CD8-positive, alpha-beta memory T cell (primary cell): ENCODE results near the gene VTI1A. TPM values are rescaled to one million over a fixed set of nuclear protein-coding genes. Genes with fewer than 3 reads are reported as not detected.
A peak's percentile ranks its signal among the peaks of the same experiment; 100 is the strongest.

ENCODE experiments used
- CTCF ChIA-PET: fragments of 350-600 bp; sonication (Branson Sonifier 250); formaldehyde crosslinking; loops from one replicate; lab custom pipeline; 2021; ENCODE audit warnings: antibody characterized with exemption; lab: Charles Lee
- POLR2A ChIA-PET: fragments of 350-600 bp; sonication (Branson Sonifier 250); formaldehyde crosslinking; loops from one replicate; lab custom pipeline; 2021; ENCODE audit warnings: antibody characterized with exemption; lab: Charles Lee
- DNase-seq, 5 donors: peaks; one replicate each; pipeline versions ENCODE4 v3.0.0 to v3.0.0-alpha.2; 2020 to 2022; ENCODE audit warnings: mixed read lengths in 1 of 5
- H3K27ac ChIP-seq: one replicate; pipeline ENCODE4 v1.7.0; 2013; ENCODE audit warnings: low read depth, mild to moderate bottlenecking, low read length, moderate library complexity
- H3K27me3 ChIP-seq: 2 replicates; pipeline ENCODE4 v1.7.0; 2013; ENCODE audit warnings: low read length, mild to moderate bottlenecking; ENCODE audit not compliant: insufficient read depth, poor library complexity, severe bottlenecking
- H3K36me3 ChIP-seq: 2 replicates; pipeline ENCODE4 v1.7.0; 2013; ENCODE audit warnings: mild to moderate bottlenecking, low read length, moderate library complexity; ENCODE audit not compliant: insufficient read depth
- H3K4me1 ChIP-seq: 2 replicates; pipeline ENCODE4 v1.7.0; 2013; ENCODE audit warnings: mild to moderate bottlenecking, low read length, moderate library complexity; ENCODE audit not compliant: insufficient read depth
- H3K4me3 ChIP-seq: 2 replicates; pipeline ENCODE4 v1.7.0; 2013; ENCODE audit warnings: mild to moderate bottlenecking, low read length
- H3K9me3 ChIP-seq: 2 replicates; pipeline ENCODE4 v1.7.0; 2013; ENCODE audit warnings: mild to moderate bottlenecking, low read length
- H3K27ac Mint-ChIP-seq, 8 donors: one replicate each; pipeline ENCODE4 v1.8.0; 2020 to 2021; ENCODE audit warnings: mixed read lengths in 8 of 8, mild to moderate bottlenecking in 6 of 8, inconsistent platforms in 3 of 8, moderate library complexity in 3 of 8
- H3K27me3 Mint-ChIP-seq, 2 donors: one replicate each; pipeline ENCODE4 v1.8.0; 2020 to 2021; ENCODE audit warnings: mixed read lengths in 2 of 2, mild to moderate bottlenecking in 1 of 2, moderate library complexity in 1 of 2
- H3K36me3 Mint-ChIP-seq, 3 donors: one replicate each; pipeline ENCODE4 v1.8.0; 2020 to 2021; ENCODE audit warnings: mixed read lengths in 3 of 3, inconsistent platforms in 1 of 3, mild to moderate bottlenecking in 1 of 3
- H3K4me1 Mint-ChIP-seq, 3 donors: one replicate each; pipeline ENCODE4 v1.8.0; 2020 to 2021; ENCODE audit warnings: mixed read lengths in 3 of 3, inconsistent platforms in 1 of 3, mild to moderate bottlenecking in 1 of 3
- H3K4me3 Mint-ChIP-seq, 7 donors: one replicate each; pipeline ENCODE4 v1.8.0; 2020 to 2021; ENCODE audit warnings: mixed read lengths in 7 of 7, mild to moderate bottlenecking in 6 of 7, moderate library complexity in 4 of 7, inconsistent platforms in 2 of 7
- H3K9me3 Mint-ChIP-seq, 5 donors: one replicate each; pipeline ENCODE4 v1.8.0; 2020 to 2022; ENCODE audit warnings: mixed read lengths in 5 of 5, mild to moderate bottlenecking in 3 of 5, moderate library complexity in 2 of 5, inconsistent platforms in 1 of 5
- polyA plus RNA-seq: library from polyadenylated mRNA; unstranded; fragments of 300-500 nt; fragmentation: Illumina TruSeq; gene quantifications from one replicate; pipeline ENCODE4 v1.2.3, GENCODE V29; 2021
- total RNA-seq, 2 experiments: library from RNA; stranded (reverse); gene quantifications; one replicate each; pipeline ENCODE4 v1.2.3, GENCODE V29; 2021

VTI1A gene
- total and polyA plus RNA-seq, 3 experiments from 2014 or later = 28.1 to 40.1 (median 38.2) TPM

DNA sequence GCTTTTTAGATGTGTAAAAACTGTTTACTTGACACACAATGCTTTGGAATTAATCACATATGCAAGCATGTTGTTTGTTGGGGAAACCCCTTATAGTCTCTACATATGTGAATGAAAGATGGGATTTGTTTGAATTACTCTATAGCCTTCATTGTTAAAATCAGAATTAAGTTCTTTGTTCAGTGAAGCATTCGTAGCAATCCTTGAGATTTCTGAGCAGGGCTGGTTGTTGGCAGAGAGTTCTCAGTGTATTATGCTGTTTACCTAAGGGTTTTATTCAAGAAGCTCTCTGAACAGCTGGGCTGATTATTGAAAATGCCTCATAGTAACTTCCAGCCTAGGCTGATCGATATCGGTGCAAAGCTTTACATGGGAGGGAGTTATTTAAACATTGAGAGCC, 190.9 kb downstream of the VTI1A start:
- Mint-ChIP-seq H3K4me3 (no peak overlapping the region), H3K4me1 (peaks cover 0 to 3% (median 0%) of the 10 kb centered on the region in 3 donors), H3K27ac (no peak overlapping the region), H3K9me3 (no peaks in the 10 kb centered on the region), H3K36me3 (peaks cover 0 to 3% (median 0%) of the 10 kb centered on the region in 3 donors), H3K27me3 (peaks cover 0 to 2% of the 10 kb centered on the region in 2 donors)
- ChIA-PET CTCF (no interaction called here), POLR2A (interaction anchor here (0.7 kb wide), 1 partner anchor 546 kb away, joined by 3 read pairs; no protein-coding TSS in a partner anchor)
- H3K9me3 ChIP-seq = no peaks in the 10 kb centered on the region
- no peaks in the 10 kb centered on the region for H3K4me1 ChIP-seq
- DNase-seq = no peak
- H3K4me3 ChIP-seq = no peak overlapping the region
- H3K27ac ChIP-seq = no peak overlapping the region
- H3K27me3 ChIP-seq = no peaks in the 10 kb centered on the region
- no peaks in the 10 kb centered on the region for H3K36me3 ChIP-seq

DNA sequence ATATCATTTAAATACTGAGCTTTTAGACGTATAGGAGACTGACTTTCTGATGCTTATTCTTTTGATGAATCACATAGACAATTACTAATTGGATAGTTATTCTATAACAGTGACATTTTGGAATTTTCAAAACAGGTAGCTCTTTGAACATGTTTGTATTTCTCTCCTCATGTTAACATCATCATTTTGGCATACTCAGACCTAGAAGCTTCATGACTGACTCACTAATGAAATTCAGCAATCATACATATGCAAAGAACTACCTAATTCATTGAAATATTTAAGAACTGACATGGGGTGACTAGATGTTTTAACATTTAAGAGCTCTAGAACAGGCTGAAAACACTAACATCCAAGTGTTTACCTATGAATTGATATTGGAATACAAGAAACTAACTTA, 192.3 kb downstream of the VTI1A start:
- H3K27ac Mint-ChIP-seq = no peak overlapping the region
- H3K4me3 Mint-ChIP-seq = no peak overlapping the region
- Histone ChIP-seq H3K36me3 (no peaks in the 10 kb centered on the region), H3K4me1 (no peaks in the 10 kb centered on the region), H3K27me3 (no peaks in the 10 kb centered on the region), H3K27ac (no peak overlapping the region), H3K4me3 (no peak overlapping the region), H3K9me3 (no peaks in the 10 kb centered on the region)
- H3K36me3 Mint-ChIP-seq = peaks cover 0 to 3% (median 0%) of the 10 kb centered on the region in 3 donors
- H3K9me3 Mint-ChIP-seq = no peaks in the 10 kb centered on the region
- CTCF ChIA-PET = interaction anchor here (1.6 kb wide), 1 partner anchor 15 kb away, joined by 3 read pairs; no protein-coding TSS in a partner anchor
- DNase-seq = no peak
- peaks cover 0 to 3% (median 0%) of the 10 kb centered on the region in 3 donors for H3K4me1 Mint-ChIP-seq
- POLR2A ChIA-PET = no interaction called here
- peaks cover 0 to 2% of the 10 kb centered on the region in 2 donors for H3K27me3 Mint-ChIP-seq

DNA sequence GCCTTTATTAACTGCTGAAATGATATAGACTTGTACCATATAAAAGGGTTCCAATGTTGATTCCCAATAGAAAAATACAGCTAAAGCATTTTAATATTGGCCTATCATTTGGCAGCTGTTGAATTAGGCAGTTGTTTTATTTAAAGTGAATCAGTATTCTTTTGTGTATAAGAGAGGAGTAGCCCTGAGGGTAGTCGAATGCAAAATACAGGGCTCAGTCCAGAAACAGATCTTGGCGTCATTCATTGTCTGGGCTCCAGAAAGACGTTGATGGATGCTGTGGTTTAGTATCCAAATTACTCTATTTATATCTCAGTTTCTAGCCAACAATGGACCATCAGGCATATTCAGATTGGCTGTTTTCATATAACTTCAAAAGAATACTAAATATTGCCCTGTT, 193.6 kb downstream of the VTI1A start:
- Mint-ChIP-seq H3K4me3 (no peak overlapping the region), H3K4me1 (peaks cover 0 to 3% (median 0%) of the 10 kb centered on the region in 3 donors), H3K27me3 (peaks cover 0 to 2% of the 10 kb centered on the region in 2 donors), H3K9me3 (no peaks in the 10 kb centered on the region), H3K36me3 (peaks cover 0 to 3% (median 0%) of the 10 kb centered on the region in 3 donors), H3K27ac (no peak overlapping the region)
- no peak overlapping the region for H3K27ac ChIP-seq
- CTCF ChIA-PET = interaction anchor here (1.6 kb wide), 1 partner anchor 13 kb away, joined by 3 read pairs; no protein-coding TSS in a partner anchor
- H3K27me3 ChIP-seq = no peaks in the 10 kb centered on the region
- no peaks in the 10 kb centered on the region for H3K4me1 ChIP-seq
- H3K4me3 ChIP-seq = no peak overlapping the region
- POLR2A ChIA-PET = no interaction called here
- DNase-seq = no peak
- no peaks in the 10 kb centered on the region for H3K36me3 ChIP-seq
- H3K9me3 ChIP-seq = no peaks in the 10 kb centered on the region

DNA sequence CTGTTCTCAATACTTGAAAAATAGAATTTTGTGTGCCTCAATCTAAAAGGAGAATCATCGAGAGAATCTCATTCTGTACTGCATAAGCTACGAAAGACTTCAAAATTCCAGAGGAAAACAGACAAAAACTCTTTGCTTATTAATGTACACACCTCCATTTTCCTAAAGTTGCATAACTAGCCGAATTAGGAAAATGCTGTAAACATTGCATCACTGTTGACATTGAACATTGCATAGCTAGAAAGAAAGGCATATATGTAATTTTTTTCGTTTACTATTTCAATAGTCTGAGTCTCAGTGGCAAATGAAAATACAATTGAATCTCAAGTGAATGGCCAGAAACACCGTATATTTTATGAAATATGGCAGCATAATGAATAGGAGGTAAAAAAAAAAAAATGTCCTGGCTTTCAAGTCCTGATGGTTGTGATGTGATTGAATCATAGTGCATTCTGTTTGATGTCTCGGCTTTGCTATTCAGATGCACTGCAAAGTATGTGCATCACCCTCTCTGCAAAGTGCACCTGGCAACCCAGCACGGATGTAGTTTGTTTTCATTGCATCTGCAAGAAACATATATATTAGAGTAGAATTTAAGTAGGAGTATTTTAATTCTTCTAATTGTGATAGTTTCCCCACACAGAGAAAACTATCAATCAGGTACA, 196.7 kb downstream of the VTI1A start:
- peaks cover 0 to 3% (median 0%) of the 10 kb centered on the region in 3 donors for H3K4me1 Mint-ChIP-seq

DNA sequence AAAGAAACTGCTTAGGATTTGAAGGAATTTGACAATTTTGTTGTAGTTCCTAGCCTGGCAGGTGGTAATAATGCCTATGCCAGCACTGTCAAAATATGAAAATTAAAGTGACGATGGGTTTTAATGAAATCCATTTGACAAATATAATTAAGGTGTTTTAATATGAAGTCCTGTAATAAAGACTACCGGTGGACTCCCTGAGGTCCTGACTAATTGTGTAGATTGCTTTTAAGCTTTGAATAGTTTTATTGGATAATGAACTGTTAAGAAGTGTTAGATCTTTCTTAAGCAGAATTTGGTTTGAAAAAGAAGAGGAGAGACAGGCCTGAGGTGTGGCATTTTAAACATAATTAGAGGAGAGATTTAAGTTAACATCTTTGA, 197.2 kb downstream of the VTI1A start:
- Histone ChIP-seq H3K27me3 (no peaks in the 10 kb centered on the region), H3K4me1 (no peaks in the 10 kb centered on the region), H3K27ac (no peak overlapping the region), H3K4me3 (no peak overlapping the region), H3K9me3 (no peaks in the 10 kb centered on the region), H3K36me3 (no peaks in the 10 kb centered on the region)
- H3K9me3 Mint-ChIP-seq = no peaks in the 10 kb centered on the region
- ChIA-PET POLR2A (no interaction called here), CTCF (no interaction called here)
- no peak overlapping the region for H3K4me3 Mint-ChIP-seq
- H3K27ac Mint-ChIP-seq = no peak overlapping the region
- no peak for DNase-seq
- peaks cover 0 to 3% (median 0%) of the 10 kb centered on the region in 3 donors for H3K4me1 Mint-ChIP-seq
- H3K36me3 Mint-ChIP-seq = peaks cover 0 to 3% (median 1%) of the 10 kb centered on the region in 3 donors
- H3K27me3 Mint-ChIP-seq = peaks cover 0 to 2% of the 10 kb centered on the region in 2 donors

More for the DNA sequence above, 196.7 kb downstream of the VTI1A start:
- H3K27ac ChIP-seq = no peak overlapping the region
- H3K27me3 ChIP-seq = no peaks in the 10 kb centered on the region
- Mint-ChIP-seq H3K27ac (peak overlapping the region in 1 of 8 donors; percentile 15), H3K9me3 (no peaks in the 10 kb centered on the region), H3K36me3 (peaks cover 0 to 3% (median 0%) of the 10 kb centered on the region in 3 donors), H3K27me3 (peaks cover 0 to 2% of the 10 kb centered on the region in 2 donors), H3K4me3 (no peak overlapping the region)
- no peaks in the 10 kb centered on the region for H3K4me1 ChIP-seq
- H3K36me3 ChIP-seq = no peaks in the 10 kb centered on the region
- ChIA-PET POLR2A (no interaction called here), CTCF (no interaction called here)
- no peak for DNase-seq
- no peaks in the 10 kb centered on the region for H3K9me3 ChIP-seq
- no peak overlapping the region for H3K4me3 ChIP-seq

DNA sequence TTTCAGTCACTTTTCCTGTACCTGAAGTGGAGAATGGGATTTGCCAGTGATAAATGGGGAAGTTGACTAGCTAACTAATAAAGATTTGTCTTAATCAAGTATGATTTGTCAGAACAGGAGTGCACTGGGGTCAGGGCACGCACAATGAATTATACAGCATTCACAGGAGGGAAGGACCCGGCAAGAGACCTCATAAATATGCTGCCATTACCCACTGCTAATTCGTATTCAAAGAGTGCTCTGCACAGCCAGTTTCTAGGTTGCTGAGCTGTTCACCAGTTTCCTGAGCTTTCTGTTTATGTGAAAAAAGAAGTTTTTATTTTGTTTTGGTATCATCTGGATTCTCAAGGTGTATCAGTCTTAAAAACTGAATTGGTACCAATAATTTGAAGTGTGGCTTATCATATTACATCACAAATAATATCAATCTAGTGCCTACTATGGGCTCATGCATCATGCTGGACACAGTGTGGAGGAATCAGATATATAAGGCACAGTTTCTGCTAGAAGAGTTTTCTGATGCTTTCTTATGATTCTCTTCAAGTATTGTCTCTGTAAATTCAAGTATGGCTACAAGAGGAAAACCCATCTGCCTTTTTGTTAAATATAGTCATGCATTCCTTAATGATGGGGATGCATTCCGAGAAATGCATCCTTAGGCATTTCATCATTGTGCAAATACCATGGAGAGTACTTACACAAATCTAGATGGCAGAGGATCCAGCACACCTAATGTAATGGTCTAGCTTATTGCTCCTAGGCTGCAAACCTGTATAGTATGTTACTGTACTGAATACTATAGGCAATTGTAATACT, 202.2 kb downstream of the VTI1A start:
- H3K27ac Mint-ChIP-seq = no peak overlapping the region
- Histone ChIP-seq H3K4me1 (no peaks in the 10 kb centered on the region), H3K36me3 (no peaks in the 10 kb centered on the region), H3K4me3 (no peak overlapping the region), H3K9me3 (no peaks in the 10 kb centered on the region), H3K27ac (no peak overlapping the region), H3K27me3 (no peaks in the 10 kb centered on the region)
- H3K9me3 Mint-ChIP-seq = no peaks in the 10 kb centered on the region
- no peak overlapping the region for H3K4me3 Mint-ChIP-seq
- CTCF ChIA-PET = no interaction called here
- H3K4me1 Mint-ChIP-seq = no peaks in the 10 kb centered on the region
- H3K27me3 Mint-ChIP-seq = no peaks in the 10 kb centered on the region
- no peak for DNase-seq
- H3K36me3 Mint-ChIP-seq = peaks cover 4 to 10% (median 5%) of the 10 kb centered on the region in 3 donors
- POLR2A ChIA-PET = no interaction called here

DNA sequence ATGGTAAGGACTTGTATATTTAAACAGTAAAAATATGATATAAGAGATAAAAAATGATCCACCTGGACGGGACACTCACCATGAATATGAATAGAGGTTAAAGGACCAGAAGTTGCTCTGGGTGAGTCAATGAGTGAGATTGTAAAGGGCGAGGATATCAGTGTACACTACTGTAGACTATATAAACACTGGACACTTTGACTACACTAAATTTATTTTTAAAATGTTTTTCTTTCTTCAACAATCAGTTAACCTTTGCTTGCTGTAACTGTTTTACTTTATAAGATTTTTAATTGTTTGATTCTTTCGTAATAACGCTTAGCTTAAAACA, 202.8 kb downstream of the VTI1A start:
- CTCF ChIA-PET = no interaction called here
- no peak overlapping the region for H3K4me3 ChIP-seq
- H3K36me3 Mint-ChIP-seq = peaks cover 4 to 12% (median 5%) of the 10 kb centered on the region in 3 donors
- no peak overlapping the region for H3K27ac Mint-ChIP-seq
- H3K4me1 ChIP-seq = no peaks in the 10 kb centered on the region
- no peaks in the 10 kb centered on the region for H3K36me3 ChIP-seq
- POLR2A ChIA-PET = no interaction called here
- H3K27ac ChIP-seq = no peak overlapping the region
- H3K9me3 Mint-ChIP-seq = no peaks in the 10 kb centered on the region
- no peaks in the 10 kb centered on the region for H3K4me1 Mint-ChIP-seq
- H3K9me3 ChIP-seq = no peaks in the 10 kb centered on the region
- H3K4me3 Mint-ChIP-seq = no peak overlapping the region
- no peaks in the 10 kb centered on the region for H3K27me3 ChIP-seq
- no peak for DNase-seq
- H3K27me3 Mint-ChIP-seq = no peaks in the 10 kb centered on the region

DNA sequence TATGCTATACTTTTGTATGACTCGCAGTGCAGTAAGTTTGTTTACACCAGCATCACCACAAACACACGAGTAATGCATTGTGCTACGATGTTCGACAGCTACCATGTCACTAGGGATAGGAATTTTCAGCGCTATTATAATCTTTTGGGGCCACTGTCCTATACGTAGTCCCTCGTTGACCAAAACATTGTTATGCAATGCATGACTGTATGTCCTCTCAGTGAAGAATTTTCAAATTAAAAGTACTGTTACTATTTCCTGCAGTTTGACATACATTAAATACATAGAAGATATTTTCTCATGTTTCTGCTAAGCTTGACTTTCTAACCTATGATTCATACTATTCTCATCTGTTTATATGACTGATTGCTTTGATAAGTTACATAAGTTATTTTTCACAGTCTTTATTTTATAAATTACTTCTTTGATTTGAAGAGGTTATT, 203.6 kb downstream of the VTI1A start:
- no peak overlapping the region for H3K27ac ChIP-seq
- Mint-ChIP-seq H3K4me3 (no peak overlapping the region), H3K27ac (no peak overlapping the region), H3K9me3 (no peaks in the 10 kb centered on the region), H3K4me1 (no peaks in the 10 kb centered on the region), H3K27me3 (no peaks in the 10 kb centered on the region), H3K36me3 (peaks cover 4 to 12% (median 5%) of the 10 kb centered on the region in 3 donors)
- H3K9me3 ChIP-seq = no peaks in the 10 kb centered on the region
- H3K4me1 ChIP-seq = no peaks in the 10 kb centered on the region
- no peak for DNase-seq
- ChIA-PET POLR2A (no interaction called here), CTCF (interaction anchor here (0.5 kb wide), 1 partner anchor 47 kb away, joined by 3 read pairs; no protein-coding TSS in a partner anchor)
- H3K4me3 ChIP-seq = no peak overlapping the region
- H3K27me3 ChIP-seq = no peaks in the 10 kb centered on the region
- no peaks in the 10 kb centered on the region for H3K36me3 ChIP-seq
